Measurements from ENCODE around the gene ISYNA1. TPM values are rescaled to one million over a fixed set of nuclear protein-coding genes. Genes with fewer than 3 reads are reported as not detected.
A peak's percentile ranks its signal among the peaks of the same experiment; 100 is the strongest.

ISYNA1 gene
- total and polyA plus RNA-seq, 2 of the 13 experiments (the other 11 are each of a cell fraction or from before 2014, with no cell fraction given), result 29.6 to 48.5 TPM

DNA sequence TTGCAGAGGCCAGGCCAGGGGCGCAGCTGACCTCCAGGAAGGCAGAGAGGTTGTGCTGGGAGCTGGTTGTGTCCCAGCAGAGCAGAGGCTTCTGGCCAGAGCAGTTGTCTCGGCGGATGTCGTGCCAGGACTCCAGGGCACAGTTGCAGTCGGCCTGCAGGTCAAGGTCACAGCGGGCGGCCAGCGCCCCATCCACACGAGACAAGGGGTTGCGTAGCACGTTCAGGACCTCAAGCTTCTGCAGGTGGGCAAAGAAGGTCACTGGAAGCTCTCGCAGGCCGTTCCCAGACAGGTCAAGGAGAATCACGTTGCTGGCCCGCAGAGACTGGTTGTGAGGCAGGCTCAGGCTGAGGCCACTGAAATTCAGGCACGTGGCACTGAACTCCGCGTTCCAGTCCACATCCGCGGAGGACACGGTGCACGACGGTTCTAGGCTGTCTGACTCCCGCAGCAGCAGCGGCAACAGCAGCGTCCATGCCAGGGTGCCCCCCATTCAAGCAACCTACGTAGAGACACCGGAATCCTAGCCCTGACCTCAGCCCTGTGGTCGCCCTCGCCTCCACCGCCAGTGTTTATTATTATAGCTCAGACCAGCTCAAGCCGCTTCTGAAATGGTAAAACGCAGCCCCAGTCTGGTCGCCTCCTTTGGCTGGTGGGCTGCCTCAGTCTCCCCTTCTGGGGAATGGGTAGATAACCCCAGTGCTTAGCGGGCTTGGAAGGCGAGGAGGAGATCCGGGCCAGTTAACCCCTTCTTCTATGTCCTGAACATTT is 41.3 kb downstream of the ISYNA1 start (continued):
- no peak for TF ChIP-seq ATM (IDR thresholded peaks at IDR 0.05; ENCODE audit: borderline replicate concordance)
- TF ChIP-seq, protein P1, sequence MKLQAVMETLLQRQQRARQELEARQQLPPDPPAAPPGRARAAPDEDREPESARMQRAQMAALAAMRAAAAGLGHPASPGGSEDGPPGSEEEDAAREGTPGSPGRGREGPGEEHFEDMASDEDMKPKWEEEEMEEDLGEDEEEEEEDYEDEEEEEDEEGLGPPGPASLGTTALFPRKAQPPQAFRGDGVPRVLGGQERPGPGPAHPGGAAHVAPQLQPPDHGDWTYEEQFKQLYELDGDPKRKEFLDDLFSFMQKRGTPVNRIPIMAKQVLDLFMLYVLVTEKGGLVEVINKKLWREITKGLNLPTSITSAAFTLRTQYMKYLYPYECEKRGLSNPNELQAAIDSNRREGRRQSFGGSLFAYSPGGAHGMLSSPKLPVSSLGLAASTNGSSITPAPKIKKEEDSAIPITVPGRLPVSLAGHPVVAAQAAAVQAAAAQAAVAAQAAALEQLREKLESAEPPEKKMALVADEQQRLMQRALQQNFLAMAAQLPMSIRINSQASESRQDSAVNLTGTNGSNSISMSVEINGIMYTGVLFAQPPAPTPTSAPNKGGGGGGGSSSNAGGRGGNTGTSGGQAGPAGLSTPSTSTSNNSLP (IDR thresholded peaks at IDR 0.05; ENCODE audit: low read depth, low read length), result no peak
- TF ChIP-seq HDAC6 (IDR thresholded peaks at IDR 0.05; ENCODE audit: low read depth, low read length), result no peak
- TF ChIP-seq KLF16 (CRISPR knock-in tag; IDR thresholded peaks at IDR 0.05), result no peak
- no peak for TF ChIP-seq KLF11 (CRISPR knock-in tag; IDR thresholded peaks at IDR 0.05)
- TF ChIP-seq, protein P2, sequence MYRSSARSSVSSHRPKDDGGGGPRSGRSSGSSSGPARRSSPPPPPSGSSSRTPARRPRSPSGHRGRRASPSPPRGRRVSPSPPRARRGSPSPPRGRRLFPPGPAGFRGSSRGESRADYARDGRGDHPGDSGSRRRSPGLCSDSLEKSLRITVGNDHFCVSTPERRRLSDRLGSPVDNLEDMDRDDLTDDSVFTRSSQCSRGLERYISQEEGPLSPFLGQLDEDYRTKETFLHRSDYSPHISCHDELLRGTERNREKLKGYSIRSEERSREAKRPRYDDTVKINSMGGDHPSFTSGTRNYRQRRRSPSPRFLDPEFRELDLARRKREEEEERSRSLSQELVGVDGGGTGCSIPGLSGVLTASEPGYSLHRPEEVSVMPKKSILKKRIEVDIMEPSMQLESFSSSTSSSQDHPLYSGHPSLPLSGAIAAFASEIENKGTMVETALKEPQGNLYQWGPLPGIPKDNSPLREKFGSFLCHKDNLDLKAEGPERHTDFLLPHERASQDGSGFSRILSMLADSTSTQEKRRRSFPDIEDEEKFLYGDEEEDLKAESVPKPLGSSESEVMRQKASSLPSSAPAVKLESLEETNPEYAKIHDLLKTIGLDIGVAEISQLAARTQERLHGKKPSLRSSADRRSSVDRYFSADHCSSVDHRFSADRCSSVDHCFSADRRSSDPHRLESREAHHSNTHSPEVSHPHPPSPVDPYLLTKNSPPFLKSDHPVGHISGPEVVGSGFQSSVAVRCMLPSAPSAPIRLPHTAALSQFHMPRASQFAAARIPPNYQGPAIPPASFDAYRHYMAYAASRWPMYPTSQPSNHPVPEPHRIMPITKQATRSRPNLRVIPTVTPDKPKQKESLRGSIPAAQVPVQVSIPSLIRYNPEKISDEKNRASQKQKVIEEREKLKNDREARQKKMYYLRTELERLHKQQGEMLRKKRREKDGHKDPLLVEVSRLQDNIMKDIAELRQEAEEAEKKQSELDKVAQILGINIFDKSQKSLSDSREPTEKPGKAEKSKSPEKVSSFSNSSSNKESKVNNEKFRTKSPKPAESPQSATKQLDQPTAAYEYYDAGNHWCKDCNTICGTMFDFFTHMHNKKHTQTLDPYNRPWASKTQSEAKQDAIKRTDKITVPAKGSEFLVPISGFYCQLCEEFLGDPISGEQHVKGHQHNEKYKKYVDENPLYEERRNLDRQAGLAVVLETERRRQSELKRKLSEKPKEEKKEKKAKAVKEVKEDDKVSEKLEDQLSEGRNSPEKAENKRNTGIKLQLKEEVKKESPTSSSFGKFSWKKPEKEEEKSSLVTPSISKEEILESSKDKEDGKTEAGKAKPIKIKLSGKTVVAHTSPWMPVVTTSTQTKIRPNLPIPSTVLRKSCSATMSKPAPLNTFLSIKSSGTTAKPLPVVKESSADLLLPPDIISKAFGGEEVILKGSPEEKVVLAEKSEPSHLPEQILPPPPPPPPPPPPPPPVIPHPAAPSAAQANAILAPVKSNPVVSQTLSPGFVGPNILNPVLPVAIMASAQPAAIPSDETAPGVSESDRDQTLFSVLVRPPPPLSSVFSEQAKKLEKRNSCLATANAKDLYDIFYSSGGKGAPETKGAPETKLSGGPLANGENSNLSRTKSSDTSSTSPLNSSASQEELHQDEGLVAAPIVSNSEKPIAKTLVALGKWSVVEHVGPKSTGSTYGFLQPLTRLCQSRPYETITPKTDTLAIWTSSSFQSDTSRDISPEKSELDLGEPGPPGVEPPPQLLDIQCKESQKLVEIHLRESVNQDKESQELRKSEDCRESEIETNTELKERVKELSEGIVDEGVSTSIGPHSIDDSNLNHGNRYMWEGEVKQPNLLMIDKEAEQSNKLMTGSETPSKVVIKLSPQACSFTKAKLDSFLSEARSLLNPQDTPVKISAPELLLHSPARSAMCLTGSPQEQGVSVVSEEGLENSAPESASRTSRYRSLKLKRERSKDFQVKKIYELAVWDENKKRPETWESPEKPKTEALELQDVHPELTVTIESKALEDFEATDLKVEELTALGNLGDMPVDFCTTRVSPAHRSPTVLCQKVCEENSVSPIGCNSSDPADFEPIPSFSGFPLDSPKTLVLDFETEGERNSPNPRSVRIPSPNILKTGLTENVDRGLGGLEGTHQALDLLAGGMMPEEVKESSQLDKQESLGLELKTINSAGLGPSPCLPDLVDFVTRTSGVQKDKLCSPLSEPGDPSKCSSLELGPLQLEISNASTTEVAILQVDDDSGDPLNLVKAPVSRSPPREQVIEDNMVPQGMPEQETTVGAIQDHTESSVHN (CRISPR knock-in tag; IDR thresholded peaks at IDR 0.05), result 0 out of 2 replicates have a peak, but pooled peaks have one; percentile 59
- TF ChIP-seq ZNF598 (CRISPR knock-in tag; IDR thresholded peaks at IDR 0.05; ENCODE audit: borderline replicate concordance), result no peak; the same call in 1 of the 2 replicates
- no peak for TF ChIP-seq ZIK1 (CRISPR knock-in tag; IDR thresholded peaks at IDR 0.05; ENCODE audit: borderline replicate concordance, low read depth)
- TF ChIP-seq AGO1 (IDR thresholded peaks at IDR 0.05; ENCODE audit: low read depth, low read length, poor library complexity, severe bottlenecking), result peak; percentile 24
- no peak for TF ChIP-seq ZFAT (CRISPR knock-in tag; conservative IDR thresholded peaks at IDR 0.05)
- peak; percentile 31; the same call in 1 of the 2 replicates for TF ChIP-seq GATAD2A (CRISPR knock-in tag; IDR thresholded peaks at IDR 0.05)
- no peak for TF ChIP-seq MTA3 (CRISPR knock-in tag; IDR thresholded peaks at IDR 0.05)
- TF ChIP-seq, protein P3, sequence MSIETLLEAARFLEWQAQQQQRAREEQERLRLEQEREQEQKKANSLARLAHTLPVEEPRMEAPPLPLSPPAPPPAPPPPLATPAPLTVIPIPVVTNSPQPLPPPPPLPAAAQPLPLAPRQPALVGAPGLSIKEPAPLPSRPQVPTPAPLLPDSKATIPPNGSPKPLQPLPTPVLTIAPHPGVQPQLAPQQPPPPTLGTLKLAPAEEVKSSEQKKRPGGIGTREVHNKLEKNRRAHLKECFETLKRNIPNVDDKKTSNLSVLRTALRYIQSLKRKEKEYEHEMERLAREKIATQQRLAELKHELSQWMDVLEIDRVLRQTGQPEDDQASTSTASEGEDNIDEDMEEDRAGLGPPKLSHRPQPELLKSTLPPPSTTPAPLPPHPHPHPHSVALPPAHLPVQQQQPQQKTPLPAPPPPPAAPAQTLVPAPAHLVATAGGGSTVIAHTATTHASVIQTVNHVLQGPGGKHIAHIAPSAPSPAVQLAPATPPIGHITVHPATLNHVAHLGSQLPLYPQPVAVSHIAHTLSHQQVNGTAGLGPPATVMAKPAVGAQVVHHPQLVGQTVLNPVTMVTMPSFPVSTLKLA (IDR thresholded peaks at IDR 0.05), result no peak
- TF ChIP-seq JDP2 (CRISPR knock-in tag; IDR thresholded peaks at IDR 0.05; ENCODE audit: borderline replicate concordance), result no peak
- TF ChIP-seq NFIB (CRISPR knock-in tag; IDR thresholded peaks at IDR 0.05; ENCODE audit: borderline replicate concordance), result no peak
- TF ChIP-seq RBFOX2 (IDR thresholded peaks at IDR 0.05; ENCODE audit: low read depth, low read length), result no peak
